Heart right ventricle (tissue), 16 donors: ENCODE results near the gene MAPT. TPM values are rescaled to one million over a fixed set of nuclear protein-coding genes. Genes with fewer than 3 reads are reported as not detected.
"Not testable (repeated sequence)": the region's sequence is repeated elsewhere in the genome, so short reads cannot be mapped to it uniquely, and the experiment has no call there.

Experiments used
- ATAC-seq, 8 donors: fragments of 200-7000 bp; cut with Tn5 transposase; one replicate each; pipeline ENCODE4 v1.9.1; 2020; ENCODE audit warnings: mild to moderate bottlenecking in 8 of 8, moderate library complexity in 8 of 8, moderate number of reproducible peaks in 1 of 8
- DNase-seq, 2 donors: peaks; one replicate each; pipeline ENCODE4 v3.0.0-alpha.2; 2020
- H3K27ac ChIP-seq, 10 donors: fragments of 200-600 bp; sonication (generic) in 2 of 10; one replicate each; pipeline versions ENCODE4 v1.5.0 to v1.8.0; 2020 to 2022; ENCODE audit warnings: mild to moderate bottlenecking in 3 of 10
- H3K27me3 ChIP-seq, 7 donors: fragments of 200-600 bp; one replicate each; pipeline ENCODE4 v1.8.0; 2021 to 2022; ENCODE audit warnings: mild to moderate bottlenecking in 2 of 7
- H3K36me3 ChIP-seq, 9 donors: fragments of 200-600 bp; sonication (generic) in 1 of 9; one replicate each; pipeline versions ENCODE4 v1.5.0 to v1.8.0; 2020 to 2022; ENCODE audit warnings: mild to moderate bottlenecking in 2 of 9
- H3K4me1 ChIP-seq, 9 donors: fragments of 200-600 bp; sonication (generic) in 1 of 9; one replicate each; pipeline versions ENCODE4 v1.5.0 to v1.8.0; 2020 to 2022; ENCODE audit warnings: mild to moderate bottlenecking in 4 of 9
- H3K4me3 ChIP-seq, 10 donors: fragments of 200-600 bp; sonication (generic) in 2 of 10; one replicate each; pipeline versions ENCODE4 v1.5.0 to v1.8.0; 2020 to 2022; ENCODE audit warnings: mild to moderate bottlenecking in 7 of 10, moderate library complexity in 2 of 10
- H3K9me3 ChIP-seq, 11 donors: fragments of 200-600 bp in 10 of 11; sonication (generic) in 2 of 11; one replicate each; pipeline versions ENCODE4 v1.5.0 to v1.8.0; 2013 to 2022; ENCODE audit warnings: mild to moderate bottlenecking in 2 of 11, control low read depth in 1 of 11, moderate library complexity in 1 of 11
- WGBS, 2 donors: extraction: QIAGEN DNeasy Blood & Tissue Kit; methylation state at CpG; one replicate each; pipeline ENCODE4 v1.1.7; 2013; ENCODE audit warnings: inconsistent platforms in 1 of 2; 5-methylcytosine and 5-hydroxymethylcytosine counted together
- intact Hi-C, 10 donors: fragments of 100-400 bp; cut with DNase I; formaldehyde crosslinking; loops; one replicate each; pipeline versions ENCODE4 v1.11.1 to v1.14.2; 2022
- polyA plus RNA-seq, 2 donors: library from polyadenylated mRNA; stranded (reverse); fragments of 200-250 nt; gene quantifications; one replicate each; pipeline ENCODE4 v1.2.3, GENCODE V29; 2013
- total RNA-seq, 10 donors: library from RNA; stranded (reverse); fragmentation: NEBNext Ultra II Directional in 3 of 10; extraction: Animal tissue kit (Norgen Biotek cat#: 25700) in 3 of 10; gene quantifications; one replicate each; pipeline versions ENCODE4 v1.2.1 to v1.2.4, GENCODE V29; 2021 to 2023
- TF ChIP-seq, protein P1 (sequence below), 9 donors: fragments of 200-600 bp; sonication (generic) in 2 of 9; IDR thresholded peaks; one replicate each; pipeline versions ENCODE4 v1.5.0 to v1.8.0; 2021 to 2022; ENCODE audit warnings: antibody characterized with exemption in 9 of 9, mild to moderate bottlenecking in 5 of 9, moderate library complexity in 1 of 9
- donor health status: Arrhythmogenic right ventricular cardiomyopathy.
- donor health status: ischemic (EF 13 %, LVEDD 7.1; RV severe dilation, severe dysfunction).
- donor health status: healthy with polysubstance abuse.
- donor health status: DM: no; HTN: yes; CAD: no.
- donor health status: DM: no; HTN: no; CAD: no.
- donor health status: ischemic (EF 25% LVEDD 6.9; RV normal size, moderate dysfunction).
- donor health status: ischemic (EF 25% LVEDD 5.7; RV mildly dilated, moderate dysfunction).
- donor health status: healthy.
- donor health status: DM: yes; HTN: yes; CAD: no.
- donor health status: Ischemic cardiomyopathy.
- donor health status: ischemic (EF 35%, LVEDD 5.7; RV mildly dilated, moderate dysfunction).
- donor health status: nonischemic (EF 11% LVEDD 7.7; RV severe dilation, severe dysfunction).
- donor health status: DM: yes; HTN: yes; CAD: no.
- donor health status: PGD.
- donor health status: ischemic (EF 29% LVEDD 5.4; RV normal size, mild dysfunction).
- donor health status: nonischemic (EF 23%, LVEDD 6.1; RV moderate dilation, normal function).

MAPT gene
- total and polyA plus RNA-seq, 12 donors = 0.90 to 63.3 (median 32.5) TPM

DNA sequence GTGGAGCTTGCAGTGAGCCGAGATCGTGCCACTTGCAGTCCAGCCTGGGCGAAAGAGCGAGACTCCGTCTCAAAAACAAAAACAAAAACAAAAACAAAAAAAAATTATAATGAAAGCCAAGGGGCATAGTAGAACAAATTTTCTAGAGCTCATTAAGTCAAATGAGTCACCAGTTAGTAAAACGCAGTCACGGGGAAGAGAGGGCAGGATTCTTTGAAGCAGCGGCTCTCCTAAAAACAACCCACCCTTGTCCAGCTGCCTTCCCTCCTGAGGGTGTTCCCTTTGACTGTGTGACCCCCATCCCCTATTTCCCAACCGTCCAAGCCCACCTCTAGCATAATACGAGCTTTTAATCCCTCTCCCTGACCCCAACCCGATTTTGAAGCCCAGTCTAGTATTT, 60.6 kb downstream of the MAPT start:
- no peaks in the 10 kb centered on the region for H3K36me3 ChIP-seq
- H3K4me3 ChIP-seq = no peak overlapping the region
- H3K4me1 ChIP-seq = no peaks in the 10 kb centered on the region
- intact Hi-C loops = no loop called here
- 85 to 88% methylated on average over 11 of the region's 11 CpGs for WGBS, 2 donors
- H3K9me3 ChIP-seq = no peaks in the 10 kb centered on the region
- peaks cover 0 to 22% (median 11%) of the 10 kb centered on the region in 7 donors for H3K27me3 ChIP-seq
- no peak for DNase-seq
- no peak for ATAC-seq
- no peak overlapping the region for H3K27ac ChIP-seq
- TF ChIP-seq, protein P1, sequence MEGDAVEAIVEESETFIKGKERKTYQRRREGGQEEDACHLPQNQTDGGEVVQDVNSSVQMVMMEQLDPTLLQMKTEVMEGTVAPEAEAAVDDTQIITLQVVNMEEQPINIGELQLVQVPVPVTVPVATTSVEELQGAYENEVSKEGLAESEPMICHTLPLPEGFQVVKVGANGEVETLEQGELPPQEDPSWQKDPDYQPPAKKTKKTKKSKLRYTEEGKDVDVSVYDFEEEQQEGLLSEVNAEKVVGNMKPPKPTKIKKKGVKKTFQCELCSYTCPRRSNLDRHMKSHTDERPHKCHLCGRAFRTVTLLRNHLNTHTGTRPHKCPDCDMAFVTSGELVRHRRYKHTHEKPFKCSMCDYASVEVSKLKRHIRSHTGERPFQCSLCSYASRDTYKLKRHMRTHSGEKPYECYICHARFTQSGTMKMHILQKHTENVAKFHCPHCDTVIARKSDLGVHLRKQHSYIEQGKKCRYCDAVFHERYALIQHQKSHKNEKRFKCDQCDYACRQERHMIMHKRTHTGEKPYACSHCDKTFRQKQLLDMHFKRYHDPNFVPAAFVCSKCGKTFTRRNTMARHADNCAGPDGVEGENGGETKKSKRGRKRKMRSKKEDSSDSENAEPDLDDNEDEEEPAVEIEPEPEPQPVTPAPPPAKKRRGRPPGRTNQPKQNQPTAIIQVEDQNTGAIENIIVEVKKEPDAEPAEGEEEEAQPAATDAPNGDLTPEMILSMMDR (IDR thresholded peaks at IDR 0.05) = no peak

DNA sequence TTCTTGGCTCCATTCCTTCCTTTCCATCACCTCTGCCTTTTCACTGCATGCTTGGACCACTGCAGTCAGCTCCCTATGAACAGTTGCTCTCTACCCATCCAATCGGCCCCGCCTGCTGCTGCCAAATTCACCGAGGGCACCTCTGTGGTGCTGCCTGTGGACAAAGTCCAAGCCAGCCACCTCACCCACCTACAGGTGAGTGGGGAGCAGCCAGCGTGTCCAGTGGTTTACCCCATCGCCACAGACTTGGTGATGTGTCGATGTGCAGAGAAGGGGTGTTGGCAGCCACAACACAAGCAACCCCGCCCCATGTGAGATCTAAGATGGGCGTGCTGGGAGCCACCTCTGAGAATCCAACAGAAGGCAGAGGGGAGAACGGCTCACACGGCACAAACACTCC, 61.0 kb downstream of the MAPT start:
- intact Hi-C loops = no loop called here
- Histone ChIP-seq H3K9me3 (no peaks in the 10 kb centered on the region), H3K4me3 (no peak overlapping the region), H3K27me3 (peaks cover 0 to 18% (median 7%) of the 10 kb centered on the region in 7 donors), H3K4me1 (no peaks in the 10 kb centered on the region), H3K36me3 (no peaks in the 10 kb centered on the region), H3K27ac (no peak overlapping the region)
- TF ChIP-seq, protein P1 (IDR thresholded peaks at IDR 0.05) = no peak
- no peak for DNase-seq
- ATAC-seq = no peak
- WGBS, 2 donors = 88% methylated on average over 10 of the region's 10 CpGs

DNA sequence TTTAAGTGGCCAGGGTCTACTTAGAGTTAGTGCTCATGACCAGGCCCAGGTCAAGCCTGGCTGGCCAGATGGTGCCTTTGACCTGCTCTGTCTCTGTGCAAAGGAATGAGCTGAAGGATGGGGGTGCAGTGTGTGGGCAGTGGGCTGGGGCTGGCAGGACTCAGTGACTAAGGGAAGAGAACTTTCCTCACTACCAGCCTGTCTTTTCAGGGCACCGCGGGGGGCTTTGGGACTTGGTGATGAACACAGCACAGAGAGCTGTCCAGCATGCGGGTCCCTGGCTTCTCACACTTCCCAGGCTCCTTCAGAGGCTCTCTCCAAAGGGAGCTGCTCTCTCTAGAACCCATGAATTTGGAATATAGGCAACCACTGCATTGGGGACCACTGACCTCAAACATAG, 61.7 kb downstream of the MAPT start:
- TF ChIP-seq, protein P1 (IDR thresholded peaks at IDR 0.05) = no peak
- ATAC-seq (no peak), DNase-seq (no peak)
- WGBS, 2 donors = 77 to 87% methylated on average over 3 of the region's 3 CpGs
- Histone ChIP-seq H3K36me3 (no peaks in the 10 kb centered on the region), H3K27ac (no peak overlapping the region), H3K9me3 (no peaks in the 10 kb centered on the region), H3K27me3 (peaks cover 0 to 10% (median 0%) of the 10 kb centered on the region in 7 donors), H3K4me1 (no peaks in the 10 kb centered on the region), H3K4me3 (no peak overlapping the region)
- intact Hi-C loops = no loop called here

DNA sequence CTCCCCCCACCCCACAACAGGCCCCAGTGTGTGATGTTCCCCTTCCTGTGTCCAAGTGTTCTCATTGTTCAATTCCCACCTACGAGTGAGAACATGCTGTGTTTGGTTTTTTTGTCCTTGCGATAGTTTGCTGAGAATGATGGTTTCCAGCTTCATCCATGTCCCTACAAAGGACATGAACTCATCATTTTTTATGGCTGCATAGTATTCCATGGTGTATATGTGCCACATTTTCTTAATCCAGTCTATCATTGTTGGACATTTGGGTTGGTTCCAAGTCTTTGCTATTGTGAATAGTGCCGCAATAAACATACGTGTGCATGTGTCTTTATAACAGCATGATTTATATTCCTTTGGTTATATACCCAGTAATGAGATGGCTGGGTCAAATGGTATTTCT, 62.4 kb downstream of the MAPT start:
- H3K9me3 ChIP-seq, H3K27ac ChIP-seq, H3K4me3 ChIP-seq, intact Hi-C loops, DNase-seq, H3K4me1 ChIP-seq, H3K27me3 ChIP-seq, ATAC-seq, H3K36me3 ChIP-seq: not testable (repeated sequence)
- 92 to 97% methylated on average over 4 of the region's 4 CpGs for WGBS, 2 donors

DNA sequence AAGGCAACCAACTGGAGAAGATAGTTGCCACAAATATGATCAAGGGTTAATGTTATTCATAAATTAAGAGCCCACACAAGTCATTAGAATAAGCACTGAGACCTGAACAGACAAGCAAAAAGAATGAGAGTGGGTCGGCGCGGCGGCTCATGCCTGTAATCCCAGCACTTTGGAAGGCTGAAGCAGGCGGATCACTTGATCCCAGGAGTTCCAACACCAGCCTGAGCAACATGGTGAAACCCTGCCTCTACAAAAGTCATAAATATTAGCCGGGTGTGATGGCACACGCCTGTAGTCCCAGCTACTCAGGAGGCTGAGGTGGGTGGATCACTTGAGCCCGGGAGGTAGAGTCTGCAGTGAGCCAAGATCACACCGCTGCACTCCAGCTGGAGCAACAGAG, 64.0 kb downstream of the MAPT start:
- no peaks in the 10 kb centered on the region for H3K27me3 ChIP-seq
- H3K36me3 ChIP-seq = no peaks in the 10 kb centered on the region
- WGBS, 2 donors = 92 to 93% methylated on average over 9 of the region's 9 CpGs
- ATAC-seq = no peak
- no peaks in the 10 kb centered on the region for H3K4me1 ChIP-seq
- no peak for DNase-seq
- TF ChIP-seq, protein P1 (IDR thresholded peaks at IDR 0.05) = no peak
- H3K4me3 ChIP-seq = no peak overlapping the region
- H3K9me3 ChIP-seq = no peaks in the 10 kb centered on the region
- H3K27ac ChIP-seq = no peak overlapping the region
- intact Hi-C loops = no loop called here
